Body of pancreas (tissue), 4 donors: ENCODE measurements around the gene LRCH1. TPM values are rescaled to one million over a fixed set of nuclear protein-coding genes. Genes with fewer than 3 reads are reported as not detected.

Source experiments
- ATAC-seq: fragments of 150-250 bp; one replicate; pipeline ENCODE4 v1.9.1; 2016
- DNase-seq, 4 donors: peaks; one replicate each; pipeline ENCODE4 v3.0.0-alpha.2; 2019
- H3K27ac ChIP-seq, 4 donors: fragments of 200-600 bp; sonication (generic); 1 replicate in 3 of 4; 2 replicates in 1 of 4; pipeline versions ENCODE4 v1.5.1 to v1.6.1; 2016 to 2019; ENCODE audit warnings: mild to moderate bottlenecking in 1 of 4, mixed read lengths in 1 of 4, moderate library complexity in 1 of 4
- H3K27me3 ChIP-seq, 2 donors: fragments of 200-600 bp; sonication (generic); one replicate each; pipeline ENCODE4 v1.6.0; 2016; ENCODE audit warnings: mild to moderate bottlenecking in 1 of 2
- H3K36me3 ChIP-seq, 2 donors: fragments of 200-600 bp; sonication (generic); replicated peaks in 1 of 2; 2 replicates each; pipeline ENCODE4 v1.5.1; 2016; ENCODE audit warnings: low read depth in 2 of 2; ENCODE audit not compliant: insufficient read depth in 1 of 2
- H3K4me1 ChIP-seq: fragments of 200-600 bp; sonication (generic); one replicate; pipeline ENCODE4 v1.6.0; 2016
- H3K4me3 ChIP-seq, 2 donors: fragments of 200-600 bp; sonication (generic); 1 replicate in 1 of 2; 2 replicates in 1 of 2; pipeline ENCODE4 v1.5.1; 2016 to 2019
- H3K9me3 ChIP-seq, 3 donors: fragments of 200-600 bp; sonication (generic); 1 replicate in 2 of 3; 2 replicates in 1 of 3; pipeline ENCODE4 v1.5.1; 2016
- POLR2A ChIP-seq, 3 donors: fragments of 450-650 bp; IDR thresholded peaks; one replicate each; pipeline ENCODE4 v1.6.1; 2016; ENCODE audit warnings: antibody characterized with exemption in 3 of 3, mild to moderate bottlenecking in 2 of 3
- WGBS, 2 donors: methylation state at CpG; one replicate each; pipeline ENCODE4 v1.1.5; 2017; 5-methylcytosine and 5-hydroxymethylcytosine counted together
- intact Hi-C: fragments of 100-400 bp; cut with DNase I; formaldehyde crosslinking; loops from one replicate; pipeline ENCODE4 v1.15.1; 2023
- total RNA-seq, 2 donors: library from RNA; depleted of rRNA; stranded (reverse); fragments of >200 nt; gene quantifications; one replicate each; pipeline ENCODE4 v1.1.0, GENCODE V29; 2016
- TF ChIP-seq, protein P1 (sequence below), 7 experiments: fragments of 450-650 bp in 4 of 7; fragments of 200-600 bp in 3 of 7; sonication (generic) in 3 of 7; IDR thresholded peaks; one replicate each; pipeline ENCODE4 v1.5.1; 2016 to 2019; ENCODE audit warnings: antibody characterized with exemption in 7 of 7

The LRCH1 gene
- total RNA-seq, 2 donors from 2014 or later: 7.3 to 8.6 TPM

DNA sequence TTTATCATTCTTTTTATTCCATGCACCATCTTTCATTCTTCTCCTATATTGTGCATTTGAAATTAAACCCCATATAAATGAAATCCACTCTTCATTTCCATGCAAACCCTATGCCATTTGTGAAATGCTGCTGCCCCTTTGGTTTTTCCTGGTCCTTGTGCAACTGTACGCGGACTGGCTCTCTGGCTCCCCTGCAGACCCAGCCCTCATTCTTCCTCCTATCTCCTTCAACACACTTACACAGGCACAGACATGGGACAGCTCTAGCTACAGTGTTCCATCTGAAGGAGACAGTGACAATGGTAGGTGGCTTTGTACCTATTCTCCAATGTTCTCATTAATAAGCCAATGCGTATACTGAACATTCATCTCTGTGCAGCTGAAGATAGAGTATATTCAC lies 162.4 kb downstream of the LRCH1 start:
- intact Hi-C loops: loop anchor here (5.0 kb wide), 1 partner anchor 168 kb away; no protein-coding TSS in a partner anchor
- ATAC-seq (no peak), DNase-seq (no peak)
- TF ChIP-seq POLR2A (IDR thresholded peaks at IDR 0.05): no peak
- TF ChIP-seq, protein P1, sequence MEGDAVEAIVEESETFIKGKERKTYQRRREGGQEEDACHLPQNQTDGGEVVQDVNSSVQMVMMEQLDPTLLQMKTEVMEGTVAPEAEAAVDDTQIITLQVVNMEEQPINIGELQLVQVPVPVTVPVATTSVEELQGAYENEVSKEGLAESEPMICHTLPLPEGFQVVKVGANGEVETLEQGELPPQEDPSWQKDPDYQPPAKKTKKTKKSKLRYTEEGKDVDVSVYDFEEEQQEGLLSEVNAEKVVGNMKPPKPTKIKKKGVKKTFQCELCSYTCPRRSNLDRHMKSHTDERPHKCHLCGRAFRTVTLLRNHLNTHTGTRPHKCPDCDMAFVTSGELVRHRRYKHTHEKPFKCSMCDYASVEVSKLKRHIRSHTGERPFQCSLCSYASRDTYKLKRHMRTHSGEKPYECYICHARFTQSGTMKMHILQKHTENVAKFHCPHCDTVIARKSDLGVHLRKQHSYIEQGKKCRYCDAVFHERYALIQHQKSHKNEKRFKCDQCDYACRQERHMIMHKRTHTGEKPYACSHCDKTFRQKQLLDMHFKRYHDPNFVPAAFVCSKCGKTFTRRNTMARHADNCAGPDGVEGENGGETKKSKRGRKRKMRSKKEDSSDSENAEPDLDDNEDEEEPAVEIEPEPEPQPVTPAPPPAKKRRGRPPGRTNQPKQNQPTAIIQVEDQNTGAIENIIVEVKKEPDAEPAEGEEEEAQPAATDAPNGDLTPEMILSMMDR (IDR thresholded peaks at IDR 0.05): no peak
- WGBS, 2 donors: 97 to 98% methylated on average over 3 of the region's 3 CpGs
- H3K27ac ChIP-seq: no peak overlapping the region
- no peaks in the 10 kb centered on the region for H3K27me3 ChIP-seq
- H3K36me3 ChIP-seq: no peaks in the 10 kb centered on the region
- no peaks in the 10 kb centered on the region for H3K9me3 ChIP-seq
- H3K4me1 ChIP-seq: no peaks in the 10 kb centered on the region
- H3K4me3 ChIP-seq: no peak overlapping the region

GRCh38 chr13:46716821-46717220 lies 163.9 kb downstream of the LRCH1 start:
- H3K27me3 ChIP-seq: no peaks in the 10 kb centered on the region
- no peaks in the 10 kb centered on the region for H3K9me3 ChIP-seq
- TF ChIP-seq, protein P1 (IDR thresholded peaks at IDR 0.05): no peak
- TF ChIP-seq POLR2A (IDR thresholded peaks at IDR 0.05): no peak
- DNase-seq (no peak), ATAC-seq (no peak)
- no peak overlapping the region for H3K27ac ChIP-seq
- intact Hi-C loops: loop anchor here (5.0 kb wide), 1 partner anchor 170 kb away; no protein-coding TSS in a partner anchor
- H3K4me1 ChIP-seq: no peaks in the 10 kb centered on the region
- WGBS, 2 donors: 37 to 47% methylated on average over 1 of the region's 1 CpG
- H3K36me3 ChIP-seq: no peaks in the 10 kb centered on the region
- H3K4me3 ChIP-seq: no peak overlapping the region

DNA sequence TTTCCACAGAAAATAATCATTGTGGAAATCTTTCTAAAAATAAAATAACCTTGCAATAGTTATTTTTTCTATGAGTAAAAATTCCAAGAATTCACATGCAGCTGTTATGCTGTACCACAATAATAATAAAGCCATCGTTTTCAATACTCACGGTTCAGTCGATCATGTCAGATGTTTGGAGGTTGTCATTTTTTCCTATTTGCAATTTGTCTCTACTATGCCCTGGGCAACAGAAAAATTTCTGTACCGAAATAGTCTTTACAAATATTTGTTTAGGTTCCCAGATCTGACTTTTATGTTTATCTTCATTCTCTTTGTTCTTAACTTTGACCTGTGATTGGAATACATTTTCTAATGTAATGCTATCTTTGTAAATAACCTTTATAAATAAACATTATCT lies 164.3 kb downstream of the LRCH1 start:
- no peaks in the 10 kb centered on the region for H3K4me1 ChIP-seq
- ATAC-seq (no peak), DNase-seq (no peak)
- H3K9me3 ChIP-seq: no peaks in the 10 kb centered on the region
- TF ChIP-seq POLR2A (IDR thresholded peaks at IDR 0.05): no peak
- TF ChIP-seq, protein P1 (IDR thresholded peaks at IDR 0.05): no peak
- intact Hi-C loops: loop anchor here (5.0 kb wide), 1 partner anchor 170 kb away; no protein-coding TSS in a partner anchor
- no peak overlapping the region for H3K27ac ChIP-seq
- H3K27me3 ChIP-seq: no peaks in the 10 kb centered on the region
- WGBS, 2 donors: 39 to 43% methylated on average over 4 of the region's 4 CpGs
- no peak overlapping the region for H3K4me3 ChIP-seq
- H3K36me3 ChIP-seq: no peaks in the 10 kb centered on the region

DNA sequence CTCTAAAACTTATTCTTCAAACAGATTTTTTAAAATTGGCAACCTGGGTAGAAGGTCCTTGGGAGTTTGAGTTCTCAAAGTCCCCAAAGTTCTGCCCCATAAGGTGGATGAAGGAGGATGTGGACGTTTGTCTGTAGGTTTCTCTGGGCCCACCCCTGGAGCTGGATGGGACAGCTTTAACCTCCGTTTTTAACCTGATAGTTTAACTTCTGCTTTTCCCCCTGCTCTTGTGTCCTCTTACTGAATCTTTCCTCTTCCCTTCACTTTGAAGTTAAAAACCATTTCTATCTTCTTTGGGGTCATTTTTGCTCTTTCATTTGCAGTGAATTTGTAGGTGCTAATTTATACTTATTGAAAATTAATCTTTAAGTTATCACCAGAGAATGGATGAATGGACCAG lies 164.9 kb downstream of the LRCH1 start:
- H3K27ac ChIP-seq: no peak overlapping the region
- TF ChIP-seq, protein P1 (IDR thresholded peaks at IDR 0.05): no peak
- TF ChIP-seq POLR2A (IDR thresholded peaks at IDR 0.05): no peak
- H3K4me1 ChIP-seq: no peaks in the 10 kb centered on the region
- 41 to 73% methylated on average over 2 of the region's 2 CpGs for WGBS, 2 donors
- DNase-seq (no peak), ATAC-seq (no peak)
- intact Hi-C loops: loop anchor here (5.0 kb wide), 1 partner anchor 171 kb away; no protein-coding TSS in a partner anchor
- H3K27me3 ChIP-seq: no peaks in the 10 kb centered on the region
- H3K36me3 ChIP-seq: no peaks in the 10 kb centered on the region
- H3K9me3 ChIP-seq: no peaks in the 10 kb centered on the region
- H3K4me3 ChIP-seq: no peak overlapping the region

GRCh38 chr13:46720189-46720588 lies 167.2 kb downstream of the LRCH1 start:
- WGBS, 2 donors: 96% methylated on average over 8 of the region's 8 CpGs
- H3K36me3 ChIP-seq: peaks cover 0 to 7% of the 10 kb centered on the region in 2 donors
- TF ChIP-seq, protein P1 (IDR thresholded peaks at IDR 0.05): no peak
- TF ChIP-seq POLR2A (IDR thresholded peaks at IDR 0.05): no peak
- H3K27ac ChIP-seq: no peak overlapping the region
- H3K4me3 ChIP-seq: no peak overlapping the region
- H3K27me3 ChIP-seq: no peaks in the 10 kb centered on the region
- ATAC-seq (no peak), DNase-seq (no peak)
- no peaks in the 10 kb centered on the region for H3K4me1 ChIP-seq
- no peaks in the 10 kb centered on the region for H3K9me3 ChIP-seq
- intact Hi-C loops: loop anchor here (5.0 kb wide), 1 partner anchor 233 kb away; no protein-coding TSS in a partner anchor
